NCI-H1930 (cell line): Measurements from ENCODE around the gene PRDM7.

ENCODE experiments used
- DNase-seq, 2 experiments: peaks; one replicate each; lab custom pipeline; 2025; lab: John Stamatoyannopoulos, UW

The PRDM7 gene

DNA sequence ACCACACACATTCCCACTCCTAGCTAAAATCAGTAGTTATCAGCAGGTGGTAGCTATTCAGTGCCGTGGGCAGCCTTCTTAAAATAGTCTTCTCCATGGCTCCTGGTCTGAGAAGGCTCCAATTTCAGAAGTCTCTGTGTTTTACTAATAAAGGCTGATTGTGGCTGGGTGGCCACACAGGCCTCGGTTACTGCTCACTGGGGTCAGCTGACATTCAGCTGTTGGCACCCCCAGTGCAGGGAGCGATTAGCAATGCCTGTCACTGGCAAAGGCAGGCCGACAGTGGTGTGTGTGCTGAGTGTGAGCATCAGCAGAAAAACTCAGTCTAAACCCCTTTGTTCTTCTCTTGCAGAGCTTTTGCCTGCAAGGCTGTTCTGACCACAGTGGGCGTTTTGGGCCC, 41.2 kb downstream of the PRDM7 start:
- DNase-seq, result no peak

DNA sequence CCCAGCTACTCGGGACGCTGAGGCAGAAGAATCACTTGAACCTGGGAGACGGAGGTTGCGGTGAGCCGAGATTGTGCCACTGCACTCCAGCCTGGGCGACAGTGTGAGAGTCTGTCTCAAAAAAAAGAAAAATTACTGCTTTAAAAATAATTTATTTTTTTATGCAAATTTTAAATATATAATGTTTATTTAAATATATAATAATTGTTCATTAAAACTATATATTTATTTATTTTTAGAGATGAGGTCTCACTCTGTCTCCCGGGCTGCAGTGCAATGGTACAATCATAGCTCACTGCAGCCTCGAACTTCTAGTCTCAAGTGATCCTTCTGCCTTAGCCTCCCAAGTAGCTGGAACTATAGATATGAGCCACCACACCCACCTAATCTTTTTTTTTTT, 42.6 kb downstream of the PRDM7 start:
- no peak for DNase-seq

DNA sequence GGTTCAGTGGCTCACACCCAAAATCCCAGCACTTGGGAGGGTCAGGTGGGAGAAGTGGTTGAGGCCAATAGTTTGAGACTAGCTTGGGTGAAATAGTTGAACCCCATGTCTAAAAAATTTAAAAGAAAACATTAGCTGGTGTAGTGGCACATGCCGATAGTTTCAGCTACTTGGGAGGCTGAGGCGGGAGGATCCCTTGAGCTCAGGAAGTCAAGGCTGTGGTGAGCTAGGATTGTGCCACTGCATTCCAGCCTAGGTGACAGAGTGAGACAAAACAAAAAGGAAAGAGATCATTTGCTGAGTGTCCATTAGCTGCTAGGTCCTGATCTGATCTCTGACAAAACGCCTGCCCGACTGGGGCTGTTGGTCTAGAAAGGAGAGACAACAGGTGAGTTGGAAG, 43.7 kb downstream of the PRDM7 start:
- DNase-seq, result no peak

DNA sequence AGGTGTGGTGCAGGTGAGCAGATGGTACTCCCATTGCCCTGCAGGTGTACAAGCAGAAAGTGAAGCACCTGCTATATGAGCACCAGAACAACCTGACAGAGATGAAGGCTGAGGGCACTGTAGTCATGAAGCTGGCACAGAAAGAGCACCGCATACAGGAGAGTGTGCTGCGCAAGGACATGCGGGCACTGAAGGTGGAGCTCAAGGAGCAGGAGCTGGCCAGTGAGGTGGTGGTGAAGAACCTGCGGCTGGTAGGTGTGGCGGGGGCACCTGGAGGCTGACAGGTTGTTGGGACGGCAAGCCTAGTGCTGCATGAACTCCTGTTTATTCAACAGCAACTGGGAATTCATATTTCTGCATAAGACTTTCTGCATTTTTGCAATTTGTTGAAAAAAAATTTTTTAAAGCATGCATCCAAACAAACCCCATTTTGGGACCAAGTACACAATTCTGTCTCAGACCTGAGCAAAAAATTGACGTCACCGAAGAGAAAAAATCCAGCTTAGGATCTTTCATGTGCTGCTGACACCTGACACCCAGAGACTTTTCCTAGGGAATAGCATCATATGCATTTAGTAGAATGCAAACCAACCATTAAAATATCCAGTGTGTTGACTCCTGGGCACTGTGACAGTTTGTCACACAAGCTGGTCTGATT, 44.3 kb downstream of the PRDM7 start:
- no peak for DNase-seq

DNA sequence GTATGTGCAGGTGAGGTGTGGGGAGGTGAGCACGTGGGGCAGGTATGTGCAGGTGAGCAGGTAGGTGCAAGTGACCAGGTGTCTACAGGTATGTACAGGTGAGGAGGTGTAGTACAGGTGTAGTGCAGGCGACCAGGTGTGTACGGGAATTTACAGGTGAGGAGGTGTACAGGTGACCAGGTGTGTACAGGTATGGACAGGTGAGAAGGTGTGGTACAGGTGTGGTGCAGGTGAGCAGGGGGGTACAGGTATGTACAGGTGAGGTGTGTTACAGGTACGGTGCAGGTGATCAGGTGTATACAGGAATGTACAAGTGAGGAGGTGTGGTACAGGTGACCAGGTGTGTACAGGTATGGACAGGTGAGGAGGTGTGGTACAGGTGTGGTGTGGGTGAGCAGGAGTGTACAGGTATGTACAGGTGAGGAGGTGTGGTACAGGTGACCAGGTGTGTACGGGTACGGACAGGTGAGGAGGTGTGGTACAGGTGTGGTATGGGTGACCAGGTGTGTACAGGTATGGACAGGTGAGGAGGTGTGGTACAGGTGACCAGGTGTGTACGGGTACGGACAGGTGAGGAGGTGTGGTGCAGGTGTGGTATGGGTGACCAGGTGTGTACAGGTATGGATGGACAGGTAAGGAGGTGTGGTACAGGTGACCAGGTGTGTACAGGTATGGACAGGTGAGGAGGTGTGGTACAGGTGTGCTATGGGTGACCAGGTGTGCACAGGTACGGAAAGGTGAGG, 45.0 kb downstream of the PRDM7 start:
- no peak for DNase-seq

DNA sequence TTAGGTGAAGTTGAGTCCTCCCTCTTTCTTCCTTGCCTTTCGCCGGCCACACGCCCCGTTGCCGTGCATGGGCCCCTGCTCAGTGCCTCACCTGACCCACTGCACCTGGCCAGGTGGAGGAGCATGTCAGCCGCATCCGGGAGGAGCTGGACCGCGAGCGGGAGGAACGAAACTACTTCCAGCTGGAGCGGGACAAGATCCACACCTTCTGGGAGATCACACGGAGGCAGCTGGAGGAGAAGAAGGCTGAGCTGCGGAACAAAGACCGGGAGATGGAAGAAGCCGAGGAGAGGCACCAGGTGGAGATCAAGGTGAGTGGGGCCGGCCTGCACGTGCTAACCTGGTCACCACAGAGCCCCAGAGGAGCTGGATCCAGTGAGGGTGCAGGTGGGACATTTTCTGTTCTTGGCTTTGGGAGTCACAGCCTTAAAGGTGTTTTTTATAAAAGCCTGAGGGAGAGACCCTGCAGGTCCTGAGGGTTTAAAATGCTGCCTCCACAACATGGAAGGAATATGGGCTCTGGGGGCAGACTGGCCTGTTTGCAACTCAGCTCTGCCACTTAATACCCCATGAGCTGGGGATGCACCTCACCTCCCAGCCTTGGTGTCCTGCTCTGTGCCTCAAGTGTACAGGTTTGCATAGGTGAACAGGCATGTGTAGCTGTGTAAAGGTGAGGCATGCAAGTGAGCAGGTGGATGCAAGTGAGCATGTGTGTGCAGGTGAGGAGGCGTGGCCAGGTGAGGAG, 45.8 kb downstream of the PRDM7 start:
- no peak for DNase-seq

DNA sequence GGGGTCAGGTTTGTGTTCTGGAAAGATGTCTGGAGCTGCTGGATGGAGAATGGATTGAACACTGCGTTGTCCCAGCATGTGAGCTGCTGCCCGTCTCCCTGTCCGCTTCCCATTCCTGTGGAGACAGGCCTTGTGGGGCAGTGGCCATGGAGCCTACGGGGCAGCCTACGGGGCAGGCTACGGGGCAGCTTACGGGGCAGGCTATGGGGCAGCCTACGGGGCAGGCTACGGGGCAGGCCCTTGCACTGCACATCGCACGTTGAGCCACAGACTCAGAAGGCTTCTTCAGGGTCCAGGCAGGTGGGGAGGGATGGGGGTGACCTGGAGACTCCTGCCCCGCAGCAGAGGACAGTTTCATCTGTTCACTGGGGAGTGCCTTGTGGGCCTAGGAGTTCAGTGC, 48.1 kb downstream of the PRDM7 start:
- no peak for DNase-seq

DNA sequence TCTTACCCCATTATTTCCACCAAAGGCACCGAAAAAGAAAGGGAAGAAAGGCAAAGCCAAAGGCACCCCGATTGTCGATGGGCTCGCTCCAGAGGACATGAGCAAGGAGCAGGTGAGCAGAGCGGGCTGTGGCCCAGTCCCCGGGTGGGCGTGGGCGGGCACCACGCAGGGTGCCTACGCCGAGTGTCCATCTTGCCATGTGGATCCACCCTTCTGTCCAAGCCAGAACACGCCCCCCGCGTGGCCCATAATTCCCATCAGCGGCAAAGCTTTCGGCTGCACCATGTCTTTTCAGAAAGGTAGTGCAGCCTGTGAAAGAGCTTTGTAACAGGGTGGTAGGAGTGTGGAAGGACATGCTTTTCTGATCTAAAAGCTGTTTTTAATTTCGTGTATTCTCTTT, 49.5 kb downstream of the PRDM7 start:
- no peak for DNase-seq

DNA sequence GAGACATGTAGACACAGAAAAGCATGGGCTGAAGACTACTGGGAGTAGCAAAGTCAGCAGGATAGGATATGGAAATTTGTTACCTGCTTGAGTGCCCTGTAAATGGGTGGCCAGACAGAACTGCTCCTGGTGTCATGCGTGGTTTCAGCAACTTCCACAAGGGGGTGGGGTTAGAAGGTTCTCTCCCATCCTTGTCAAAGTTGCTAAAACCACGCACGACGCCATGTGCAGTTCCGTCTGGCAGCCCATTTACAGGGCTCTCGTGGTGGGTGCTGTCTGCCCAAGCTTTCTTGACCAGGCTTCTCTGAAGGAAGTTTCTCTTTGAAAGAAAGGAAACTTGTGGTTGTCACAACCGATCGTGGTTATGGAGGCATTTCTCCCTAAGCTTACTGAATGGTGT, 51.0 kb downstream of the PRDM7 start:
- DNase-seq, result no peak

DNA sequence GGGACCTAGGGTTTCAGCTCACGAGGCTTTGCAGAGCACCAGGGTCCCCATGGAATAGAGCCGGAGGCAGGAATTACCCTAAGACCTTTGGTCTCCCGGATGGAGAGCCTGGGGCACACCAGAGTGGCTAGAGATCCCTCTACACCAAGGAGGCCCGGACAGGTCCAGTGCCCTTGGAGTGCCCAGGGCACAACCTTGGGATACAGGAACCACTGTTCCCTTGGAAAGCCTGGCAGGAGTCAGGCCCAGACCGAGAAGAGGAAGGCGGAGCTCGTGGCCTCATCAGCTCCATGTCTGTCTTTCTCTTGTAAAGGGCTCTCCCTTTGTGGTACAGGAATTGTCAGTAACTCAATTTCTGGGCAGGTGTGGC, 54.1 kb downstream of the PRDM7 start:
- no peak for DNase-seq

DNA sequence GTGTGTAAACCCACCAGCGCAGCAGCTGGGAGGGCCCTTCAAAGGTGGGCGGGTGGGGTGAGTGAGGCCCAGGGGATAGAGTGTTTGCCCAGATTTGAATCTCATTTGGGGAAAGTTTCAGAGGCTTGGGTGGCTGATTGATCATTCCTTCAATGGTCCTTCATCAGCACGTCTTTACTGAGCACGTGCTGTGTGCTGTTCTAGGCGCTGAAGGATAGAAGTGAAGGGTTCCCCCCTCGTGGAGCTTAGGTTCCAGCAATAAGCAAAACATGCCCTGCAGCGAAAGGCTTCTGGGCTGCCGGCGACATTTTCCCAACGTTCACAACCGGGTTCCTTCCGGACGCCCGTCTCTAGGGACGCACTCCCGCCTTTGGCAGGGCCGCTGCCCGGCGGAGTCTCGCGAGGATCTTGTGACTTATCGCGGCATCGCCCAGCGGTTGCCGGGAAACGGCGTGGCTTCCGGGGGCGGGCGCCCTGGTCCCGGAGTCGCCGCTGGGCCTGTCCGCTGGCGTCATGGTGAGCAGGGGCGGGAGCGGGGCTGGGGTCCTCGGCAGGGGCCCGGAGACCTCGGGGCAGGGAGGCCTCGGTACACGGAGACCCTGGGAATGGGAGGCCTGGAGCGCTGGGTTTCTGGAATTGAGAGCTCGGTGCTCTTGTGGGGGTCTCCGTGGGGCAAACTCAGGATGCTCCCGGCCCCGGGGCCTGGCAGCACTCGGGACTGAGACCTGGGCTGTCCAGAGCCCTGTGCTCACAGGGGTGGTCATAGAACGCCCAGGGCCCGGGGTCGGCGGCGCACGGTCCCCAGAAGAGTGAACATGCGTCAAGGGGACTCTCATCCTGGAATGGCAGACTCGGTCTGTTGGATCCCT, 54.7 kb downstream of the PRDM7 start:
- peak; percentile 84 to 90 for DNase-seq

DNA sequence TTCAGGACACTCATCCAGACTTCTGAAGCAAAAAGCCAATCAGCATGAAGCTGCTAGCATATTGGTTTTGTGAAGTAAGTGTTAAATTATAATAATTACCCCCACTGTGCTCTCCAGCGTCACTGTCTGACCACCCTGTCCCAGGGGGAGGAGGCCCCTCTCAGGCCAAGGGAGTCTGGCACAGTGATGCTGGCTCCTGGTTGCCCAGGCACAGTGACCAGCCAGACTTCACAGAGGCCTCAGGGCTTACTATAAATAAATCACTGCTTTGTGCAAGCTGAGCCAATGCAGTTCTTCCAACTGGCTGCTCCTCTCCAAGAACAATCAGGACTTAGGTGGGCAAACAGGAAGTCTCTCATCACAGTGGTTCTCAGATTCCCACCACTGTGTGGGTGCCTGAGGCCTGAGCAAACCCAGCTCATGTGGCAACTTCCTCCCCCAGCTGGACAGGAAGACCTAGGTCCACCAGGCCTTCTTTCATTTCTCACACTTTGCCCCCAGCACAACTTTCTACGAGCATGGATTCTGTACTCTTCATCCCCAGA, 56.2 kb downstream of the PRDM7 start:
- no peak for DNase-seq

DNA sequence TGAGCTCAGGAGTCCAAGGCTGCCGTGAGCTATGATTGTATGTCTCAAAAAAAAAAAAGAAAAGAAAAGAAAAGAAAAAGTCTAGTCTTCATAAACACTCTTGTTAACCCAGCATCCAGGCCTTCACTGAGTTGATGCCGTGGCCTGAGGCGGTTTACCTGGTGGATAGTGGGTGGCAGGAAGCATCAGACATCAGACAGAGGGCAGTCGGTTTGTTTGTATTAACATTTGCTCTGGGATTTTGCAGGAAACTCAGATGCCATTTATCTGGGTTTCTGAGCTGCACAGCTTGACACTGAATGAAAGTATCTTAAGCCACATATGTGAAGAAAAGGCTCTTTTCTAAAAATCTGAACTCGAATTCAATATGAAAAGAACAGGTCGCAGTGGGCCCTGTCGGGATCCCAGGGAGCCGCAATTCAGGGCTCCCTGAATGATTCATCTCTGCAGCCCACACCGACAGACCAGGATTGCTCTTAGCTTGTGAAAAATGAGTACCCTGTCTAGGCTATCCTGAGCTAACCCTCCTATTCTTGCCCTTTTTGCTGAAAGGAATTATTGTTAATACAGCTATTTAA, 56.8 kb downstream of the PRDM7 start:
- peak in 1 of 2 experiments; percentile 26 for DNase-seq

DNA sequence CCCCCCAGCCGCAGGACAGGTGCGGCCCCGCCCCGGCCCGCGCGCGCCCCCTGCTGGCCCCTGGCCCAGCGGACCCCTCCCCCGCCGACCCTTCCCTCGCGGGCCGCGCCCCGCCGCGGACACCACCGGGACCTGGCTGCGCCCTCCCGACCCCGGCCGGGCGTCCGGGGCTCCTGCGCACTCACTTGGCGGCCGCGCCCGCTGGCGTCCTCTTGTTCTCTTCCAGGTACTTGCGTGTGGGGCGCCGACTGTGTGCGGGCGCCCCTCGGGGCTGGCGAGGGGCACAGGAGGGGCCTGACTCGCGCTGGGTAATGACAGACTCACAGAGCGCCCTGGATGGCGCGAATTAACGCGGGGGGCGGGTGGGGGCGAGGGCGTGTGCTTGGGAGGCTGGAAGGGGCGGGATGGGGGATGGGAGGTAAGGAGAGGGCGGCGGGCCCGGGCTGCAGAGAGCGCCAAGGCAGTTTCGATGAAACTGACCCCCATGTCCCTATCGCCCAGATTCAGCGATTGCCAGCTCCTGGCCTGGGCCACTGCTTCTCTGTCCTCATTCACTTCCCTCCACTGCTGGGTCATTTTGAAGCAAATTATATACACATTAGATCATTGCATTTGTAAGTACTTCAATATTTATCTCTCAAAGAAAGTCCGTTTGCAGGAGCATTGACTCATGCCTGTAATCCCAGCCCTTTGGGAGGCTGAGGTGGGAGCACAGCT, 57.4 kb downstream of the PRDM7 start:
- peak; percentile 69 to 70 for DNase-seq

DNA sequence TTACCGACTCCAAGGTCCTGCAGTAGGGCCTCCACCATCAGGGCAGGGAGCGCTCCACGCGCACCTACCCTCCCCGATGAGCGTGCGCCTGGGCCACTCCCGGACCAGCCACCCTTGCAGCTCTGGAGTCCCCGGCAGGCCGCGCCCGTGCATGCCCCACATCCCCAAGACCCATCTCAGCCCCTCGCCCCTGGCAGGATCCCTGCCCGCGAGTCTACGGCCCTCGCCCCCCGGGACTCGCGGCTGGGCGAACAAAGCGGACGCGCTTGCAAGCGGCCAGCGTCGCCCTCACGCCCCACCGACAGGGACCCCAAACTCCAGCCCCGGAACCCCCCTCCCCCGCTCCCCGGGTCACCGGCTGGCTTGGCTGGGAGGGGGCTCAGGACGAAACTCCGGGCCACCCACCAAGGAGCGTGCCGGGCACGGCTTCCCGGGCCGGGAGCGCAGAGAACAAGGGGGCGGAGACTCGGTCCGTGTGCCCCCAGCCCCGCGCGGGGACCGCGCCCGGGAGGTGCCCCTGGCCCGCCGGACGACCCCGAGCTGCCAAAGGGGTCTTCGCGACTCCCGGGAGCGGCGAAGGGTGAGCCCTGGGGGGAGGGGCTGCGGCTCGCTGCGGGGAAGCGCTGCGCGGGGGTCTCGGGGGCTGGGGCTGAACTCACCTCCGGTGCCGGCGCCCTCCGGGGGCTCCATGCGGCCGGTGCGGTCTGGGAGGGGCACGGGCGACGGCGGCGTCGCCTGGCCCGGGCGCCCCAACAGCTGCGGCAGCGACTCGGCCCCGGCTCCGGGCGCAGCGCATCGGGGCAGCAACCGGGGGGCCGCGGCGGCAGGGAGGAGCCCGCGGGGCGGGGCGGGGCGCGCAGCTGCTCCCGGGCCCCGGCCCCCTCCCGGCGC, 58.2 kb downstream of the PRDM7 start, which contains the start of gene DBNDD1:
Gene DBNDD1, minus strand, starts transcription at position 805 of the 891 bp plus-strand sequence. Its CDS starts 115 bp downstream, at position 690.
- no peak for DNase-seq

DNA sequence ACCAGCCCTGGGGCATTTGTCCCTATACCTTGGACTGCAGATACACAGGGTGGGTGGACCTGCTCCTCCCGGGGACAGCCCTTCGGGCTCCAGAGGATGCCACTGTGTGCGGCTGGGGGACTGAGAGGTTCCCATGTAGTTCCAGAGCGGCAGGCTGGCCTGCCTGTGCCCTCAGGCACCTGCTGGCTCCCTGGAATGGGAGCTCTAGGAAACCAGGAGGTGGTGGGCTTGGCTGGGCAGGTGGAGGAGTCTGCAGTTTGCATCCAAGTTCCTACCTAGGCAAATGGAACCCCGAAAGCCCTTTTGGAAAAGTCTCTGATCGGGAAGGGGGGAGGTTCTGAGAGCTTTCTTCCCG, 58.9 kb downstream of the PRDM7 start:
- no peak for DNase-seq

DNA sequence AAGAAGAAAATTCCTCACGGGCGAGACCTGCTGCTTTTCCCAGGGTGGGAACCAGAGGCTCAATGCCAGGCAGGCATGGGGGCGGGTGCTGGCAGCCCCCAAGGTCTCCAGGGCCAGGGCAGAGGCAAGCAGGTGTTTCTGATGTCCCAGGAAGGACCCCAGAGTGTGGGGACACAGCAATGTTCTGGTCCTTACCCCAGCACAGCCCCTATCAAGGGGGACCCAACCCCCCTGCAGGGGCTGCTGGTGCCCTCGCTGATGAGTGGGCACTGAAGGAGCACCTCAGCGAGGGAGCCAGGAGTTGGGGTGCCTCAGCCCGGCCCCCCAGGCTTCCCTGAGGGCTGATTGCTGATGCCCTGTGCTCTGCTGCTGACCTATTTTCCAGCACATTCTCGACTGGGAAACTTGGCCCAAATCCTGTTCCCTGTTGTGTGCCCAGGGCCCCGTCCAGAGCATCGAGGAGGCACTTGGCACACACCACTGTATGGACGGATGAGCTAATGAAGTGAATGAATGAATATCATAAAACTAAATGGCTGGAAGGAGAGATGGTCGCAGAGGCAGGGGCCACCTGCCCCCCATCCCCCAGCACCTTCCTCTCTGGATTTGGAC, 60.7 kb downstream of the PRDM7 start:
- no peak for DNase-seq

DNA sequence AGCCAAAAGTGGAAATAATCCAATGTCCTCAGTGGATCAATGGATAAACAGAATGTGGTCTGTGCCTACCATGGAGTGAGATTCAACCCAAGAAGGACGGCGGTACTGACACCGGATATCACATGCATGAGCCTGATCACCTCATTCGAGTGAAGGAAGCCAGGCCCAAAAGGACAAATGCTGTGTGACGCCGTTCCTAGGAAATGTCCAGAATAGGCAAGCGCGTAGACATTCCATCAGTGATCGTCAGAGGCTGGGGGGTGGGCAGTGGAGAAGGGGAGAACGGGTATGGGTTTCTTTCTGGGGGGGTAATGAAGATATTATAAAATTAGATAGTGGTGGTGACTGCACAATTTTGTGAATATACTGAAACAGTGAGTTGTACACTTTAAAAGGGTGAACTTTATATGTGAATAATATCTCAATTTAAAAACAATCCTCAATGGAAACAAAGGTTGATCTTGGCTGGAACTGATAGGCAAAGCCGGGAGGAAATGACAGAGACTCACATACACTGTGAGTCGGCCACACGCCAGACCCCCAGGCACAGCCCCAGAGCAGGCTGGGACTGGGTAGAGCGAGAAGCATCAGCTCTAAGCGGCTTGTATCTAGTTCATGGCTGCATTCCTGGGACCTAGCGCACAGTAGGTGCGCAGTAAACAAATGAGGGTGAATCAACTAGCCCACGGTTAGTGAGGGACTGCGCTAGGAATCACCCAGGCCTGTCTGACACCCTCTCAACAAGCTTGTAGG, 61.4 kb downstream of the PRDM7 start:
- no peak for DNase-seq
